HG03520 (cell line): Measurements from ENCODE around the gene ERRFI1.

Experiments
- ATAC-seq: cut with Tn5 transposase; IDR thresholded peaks from one replicate; pipeline ENCODE4 v1.9.1; 2021; ENCODE audit warnings: mild to moderate bottlenecking, moderate library complexity; ENCODE audit not compliant: unreplicated experiment

The ERRFI1 gene

GRCh38 chr1:8004803-8005573 lies 21.1 kb downstream of the ERRFI1 start:
- no peak for ATAC-seq

DNA sequence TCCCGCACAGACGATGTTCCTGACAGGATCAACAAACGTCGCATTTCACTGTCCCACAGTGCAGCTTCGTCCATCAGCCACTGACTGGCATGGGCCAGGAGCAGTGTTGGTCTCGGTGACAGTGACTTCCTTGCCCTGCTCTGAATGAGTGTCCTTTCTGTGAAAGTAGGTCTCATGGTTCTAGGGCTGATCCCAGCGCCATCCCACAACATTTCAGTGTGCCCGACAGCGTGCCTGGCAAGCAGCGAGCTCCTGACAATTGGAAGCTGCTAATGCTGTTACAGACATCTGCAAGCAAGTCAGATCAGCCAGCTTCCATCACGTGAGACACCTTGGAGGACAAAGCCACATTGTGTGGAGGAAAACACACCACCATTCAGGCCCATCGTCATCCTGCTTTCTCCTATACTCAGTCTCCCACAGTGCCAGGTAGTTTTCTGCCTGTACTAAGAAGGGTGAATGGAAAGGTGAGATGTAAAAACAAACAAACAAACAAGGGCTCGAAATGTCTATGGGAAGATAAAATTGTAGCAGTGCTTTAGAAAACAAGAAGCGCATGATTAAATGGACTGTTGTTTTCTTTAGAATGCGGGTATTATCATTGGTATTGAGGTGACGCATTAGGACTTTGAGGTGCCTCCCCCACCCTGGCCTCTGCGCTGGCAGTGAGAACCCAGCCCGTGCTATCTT lies 21.9 kb downstream of the ERRFI1 start:
- no peak for ATAC-seq

- ATAC-seq, result no peak
Measured at GRCh38 chr1:8003438-8004112, 22.5 kb downstream of the ERRFI1 start.

DNA sequence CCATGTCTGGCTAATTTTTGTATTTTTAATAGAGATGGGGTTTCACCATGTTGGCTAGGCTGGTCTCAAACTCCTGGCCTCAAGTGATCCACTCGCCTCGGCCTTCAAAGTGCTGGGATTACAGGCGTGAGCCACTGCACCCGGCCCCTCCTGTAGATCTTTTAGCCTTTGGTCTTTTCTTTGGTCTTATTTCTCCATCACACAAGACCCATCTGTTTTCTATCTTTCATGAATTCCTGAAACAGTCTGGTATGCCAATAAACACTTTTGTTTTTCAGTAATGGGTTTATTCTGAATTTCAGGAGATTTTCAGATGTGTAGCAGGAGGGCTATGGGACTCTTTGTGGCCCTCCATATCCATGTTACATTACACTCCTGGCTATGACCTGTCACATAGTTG lies 23.2 kb downstream of the ERRFI1 start:
- ATAC-seq, result no peak

GRCh38 chr1:8002329-8002910 lies 23.7 kb downstream of the ERRFI1 start:
- no peak for ATAC-seq

DNA sequence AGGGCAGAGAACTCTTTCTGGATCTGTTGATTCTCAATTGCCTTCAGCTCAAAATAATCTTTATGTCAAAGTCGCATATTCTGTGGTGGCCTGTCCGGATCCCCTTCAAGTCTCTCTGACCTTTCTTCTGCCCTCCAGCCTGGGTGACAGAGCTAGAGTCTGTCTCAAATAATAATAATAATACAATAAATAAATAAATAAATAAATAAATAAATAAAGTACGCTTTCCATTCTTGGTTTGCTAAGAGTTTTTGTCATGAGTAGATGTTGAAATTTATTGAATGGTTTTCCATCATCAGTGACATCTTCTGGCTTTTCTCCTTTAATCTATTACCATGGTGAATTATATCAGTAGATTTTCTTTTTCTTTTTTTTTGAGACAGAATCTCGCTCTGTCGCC lies 30.7 kb downstream of the ERRFI1 start:
- ATAC-seq, result no peak

DNA sequence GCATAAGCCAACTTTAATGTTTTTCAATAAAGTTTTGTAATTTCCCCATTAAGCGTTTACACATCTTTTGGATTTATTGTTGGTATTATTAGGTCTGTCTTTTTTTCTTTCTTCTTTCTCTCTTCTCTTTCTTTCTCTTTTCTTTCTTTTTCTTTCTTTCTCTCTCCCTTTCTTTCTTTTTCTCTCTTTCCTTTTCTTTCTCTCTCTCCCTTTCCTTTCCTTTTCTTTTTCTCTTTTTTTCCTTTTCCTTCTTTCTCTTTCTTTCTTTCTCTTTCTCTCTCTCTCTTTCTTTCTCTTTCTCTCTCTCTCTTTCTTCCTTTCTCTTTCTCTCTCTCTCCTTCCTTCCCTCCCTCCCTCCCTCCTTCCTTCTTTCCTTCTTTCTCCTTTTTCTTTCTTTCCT lies 31.3 kb downstream of the ERRFI1 start:
- no peak for ATAC-seq

- peak; percentile 77 for ATAC-seq
Measured at GRCh38 chr1:7993593-7994479, 32.3 kb downstream of the ERRFI1 start.

GRCh38 chr1:7992885-7993284 lies 33.2 kb downstream of the ERRFI1 start:
- ATAC-seq, result no peak

DNA sequence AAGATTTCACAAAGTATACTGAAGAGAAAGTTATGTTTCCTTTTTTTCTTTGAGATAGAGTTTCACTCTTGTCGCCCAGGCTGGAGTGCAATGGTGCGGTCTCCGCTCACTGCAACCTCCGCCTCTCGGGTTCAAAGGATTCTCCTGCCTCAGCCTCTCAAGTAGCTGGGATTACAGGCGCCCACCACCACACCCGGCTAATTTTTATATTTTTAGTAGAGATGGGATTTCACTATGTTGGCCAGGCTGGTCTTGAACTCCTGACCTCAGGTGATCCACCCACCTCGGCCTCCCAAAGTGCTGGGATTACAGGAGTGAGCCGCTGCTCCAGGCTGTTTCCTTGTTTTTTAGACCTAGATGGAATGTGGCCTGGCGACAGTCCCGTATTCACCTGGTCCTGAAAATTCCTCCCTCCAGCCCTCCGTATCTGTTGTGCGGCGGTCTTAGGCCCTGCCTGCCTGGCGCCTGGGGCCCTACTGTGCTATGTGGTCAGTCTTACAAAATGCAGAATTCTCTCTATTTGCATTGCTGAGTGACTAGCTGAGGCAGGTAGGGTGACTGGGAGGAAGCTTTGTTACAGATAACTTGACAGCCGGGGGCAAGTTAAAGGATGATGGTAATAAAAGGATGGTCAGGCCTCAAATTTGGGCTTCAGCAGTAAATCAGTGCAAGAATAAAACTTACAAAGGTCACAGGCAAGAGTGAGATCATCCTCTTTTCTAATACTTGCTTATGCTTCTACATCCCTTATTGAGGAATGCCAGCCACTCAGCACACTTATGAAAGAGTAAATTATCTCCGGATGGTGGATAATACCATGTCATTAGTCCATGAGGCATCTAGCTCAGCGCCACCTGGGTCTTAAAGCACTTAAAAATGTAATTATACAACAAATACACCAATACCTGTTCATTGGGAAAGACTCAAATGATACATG lies 34.3 kb downstream of the ERRFI1 start:
- ATAC-seq, result no peak

DNA sequence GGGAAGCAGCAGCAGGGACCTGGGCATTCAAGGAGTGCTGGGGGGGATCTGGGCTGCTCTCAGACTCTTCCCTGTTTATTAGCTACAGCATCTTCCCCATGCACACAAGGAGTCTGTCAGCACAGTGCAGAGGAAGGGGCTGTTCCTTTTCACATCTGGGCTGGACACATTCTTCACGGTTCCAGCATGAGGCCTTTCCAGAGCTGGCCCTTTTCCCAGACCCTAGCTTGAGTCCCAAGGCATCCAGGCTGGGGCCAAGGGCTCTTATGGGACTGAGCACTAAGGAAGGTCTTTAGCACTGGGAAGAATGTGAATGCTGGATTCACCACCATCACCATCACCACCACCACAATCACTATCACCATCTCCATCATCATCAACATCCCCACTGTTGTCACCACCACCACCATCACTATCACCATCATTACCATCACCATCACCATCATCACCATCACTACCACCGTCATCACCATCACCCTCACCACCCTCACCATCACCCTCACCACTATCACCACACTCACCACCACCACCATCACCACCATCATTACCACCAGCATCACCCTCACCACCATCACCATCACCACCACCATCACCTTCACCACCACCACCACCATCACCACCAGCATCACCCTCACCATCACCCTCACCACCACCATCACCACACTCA lies 36.2 kb downstream of the ERRFI1 start:
- no peak for ATAC-seq

- no peak for ATAC-seq
Measured at GRCh38 chr1:7988576-7988975, 37.5 kb downstream of the ERRFI1 start.

- no peak for ATAC-seq
Measured at GRCh38 chr1:7987528-7987927, 38.6 kb downstream of the ERRFI1 start.

DNA sequence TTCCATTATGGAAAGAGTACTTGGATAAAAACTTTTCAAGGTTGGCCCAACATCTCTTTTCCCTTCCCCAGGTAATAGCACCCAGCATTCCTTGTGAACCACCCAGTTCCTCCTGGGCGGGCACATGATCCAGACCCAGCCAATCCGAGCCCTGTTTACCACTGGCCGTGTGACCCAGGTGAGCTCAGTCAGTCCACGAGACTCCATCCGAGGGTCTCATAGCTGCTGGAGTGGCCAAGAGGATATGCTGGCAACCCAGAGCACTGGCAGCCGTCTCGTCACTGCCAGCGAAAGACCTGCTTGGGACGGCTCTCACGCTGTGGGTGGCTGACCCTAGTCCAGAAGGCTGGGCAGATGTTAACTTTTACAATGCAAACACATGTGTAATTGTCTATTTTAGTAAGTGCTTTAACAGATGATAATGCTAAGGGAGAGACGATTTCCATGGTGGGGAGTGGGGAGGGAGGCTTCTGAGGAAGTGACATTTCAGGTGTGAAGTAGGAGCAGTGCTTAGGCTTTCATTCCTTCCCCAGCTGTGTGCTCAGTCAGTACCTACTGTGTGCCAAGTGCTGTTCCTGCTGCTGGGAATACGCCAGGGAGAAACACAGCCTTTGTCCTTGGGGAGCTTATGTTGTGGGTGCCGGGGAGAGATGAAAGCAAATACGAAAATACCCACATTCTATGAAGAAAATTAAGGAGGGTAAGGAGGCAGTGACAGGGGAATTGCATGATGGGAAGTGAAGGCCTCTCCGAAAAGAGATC lies 40.1 kb downstream of the ERRFI1 start:
- no peak for ATAC-seq

DNA sequence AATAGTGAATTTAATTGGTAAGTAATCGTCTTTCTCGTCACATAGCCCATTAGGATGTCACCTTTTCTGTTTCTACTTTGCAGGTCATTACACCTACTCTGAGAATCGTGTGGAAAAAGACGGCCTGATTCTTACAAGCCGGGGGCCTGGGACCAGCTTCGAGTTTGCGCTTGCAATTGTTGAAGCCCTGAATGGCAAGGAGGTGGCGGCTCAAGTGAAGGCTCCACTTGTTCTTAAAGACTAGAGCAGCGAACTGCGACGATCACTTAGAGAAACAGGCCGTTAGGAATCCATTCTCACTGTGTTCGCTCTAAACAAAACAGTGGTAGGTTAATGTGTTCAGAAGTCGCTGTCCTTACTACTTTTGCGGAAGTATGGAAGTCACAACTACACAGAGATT lies 41.3 kb downstream of the ERRFI1 start:
- no peak for ATAC-seq

- ATAC-seq, result no peak
Measured at GRCh38 chr1:7983086-7983778, 42.9 kb downstream of the ERRFI1 start.

DNA sequence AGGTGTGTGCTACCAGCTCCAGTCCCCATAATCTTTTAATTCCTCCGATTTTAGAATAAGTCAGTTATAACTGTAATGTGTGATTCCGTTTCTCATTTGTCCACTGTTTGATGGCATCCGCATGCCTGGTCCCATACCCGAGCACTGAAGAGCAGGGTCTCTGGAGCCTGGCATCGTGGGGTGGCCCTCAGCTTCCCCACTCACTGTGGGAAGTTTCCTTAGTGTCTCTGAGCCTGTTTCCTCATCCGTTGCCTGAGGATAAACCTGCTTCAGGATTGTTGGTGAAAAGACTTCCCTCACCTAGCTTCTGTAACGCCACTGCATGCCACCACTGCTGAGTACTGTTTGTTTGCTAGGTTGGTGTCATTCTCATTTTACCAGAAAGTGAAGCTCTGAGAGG lies 45.1 kb downstream of the ERRFI1 start:
- ATAC-seq, result no peak
